CD8-positive, alpha-beta memory T cell (primary cell): ENCODE results near the gene AOPEP. TPM values are rescaled to one million over a fixed set of nuclear protein-coding genes. Genes with fewer than 3 reads are reported as not detected.

ENCODE experiments used
- CTCF ChIA-PET: fragments of 350-600 bp; sonication (Branson Sonifier 250); formaldehyde crosslinking; loops from one replicate; lab custom pipeline; 2021; ENCODE audit warnings: antibody characterized with exemption; lab: Charles Lee
- POLR2A ChIA-PET: fragments of 350-600 bp; sonication (Branson Sonifier 250); formaldehyde crosslinking; loops from one replicate; lab custom pipeline; 2021; ENCODE audit warnings: antibody characterized with exemption; lab: Charles Lee
- DNase-seq, 5 donors: peaks; one replicate each; pipeline versions ENCODE4 v3.0.0 to v3.0.0-alpha.2; 2020 to 2022; ENCODE audit warnings: mixed read lengths in 1 of 5
- H3K27ac ChIP-seq: one replicate; pipeline ENCODE4 v1.7.0; 2013; ENCODE audit warnings: low read depth, mild to moderate bottlenecking, low read length, moderate library complexity
- H3K27me3 ChIP-seq: 2 replicates; pipeline ENCODE4 v1.7.0; 2013; ENCODE audit warnings: low read length, mild to moderate bottlenecking; ENCODE audit not compliant: insufficient read depth, poor library complexity, severe bottlenecking
- H3K36me3 ChIP-seq: 2 replicates; pipeline ENCODE4 v1.7.0; 2013; ENCODE audit warnings: mild to moderate bottlenecking, low read length, moderate library complexity; ENCODE audit not compliant: insufficient read depth
- H3K4me1 ChIP-seq: 2 replicates; pipeline ENCODE4 v1.7.0; 2013; ENCODE audit warnings: mild to moderate bottlenecking, low read length, moderate library complexity; ENCODE audit not compliant: insufficient read depth
- H3K4me3 ChIP-seq: 2 replicates; pipeline ENCODE4 v1.7.0; 2013; ENCODE audit warnings: mild to moderate bottlenecking, low read length
- H3K9me3 ChIP-seq: 2 replicates; pipeline ENCODE4 v1.7.0; 2013; ENCODE audit warnings: mild to moderate bottlenecking, low read length
- H3K27ac Mint-ChIP-seq, 8 donors: one replicate each; pipeline ENCODE4 v1.8.0; 2020 to 2021; ENCODE audit warnings: mixed read lengths in 8 of 8, mild to moderate bottlenecking in 6 of 8, inconsistent platforms in 3 of 8, moderate library complexity in 3 of 8
- H3K27me3 Mint-ChIP-seq, 2 donors: one replicate each; pipeline ENCODE4 v1.8.0; 2020 to 2021; ENCODE audit warnings: mixed read lengths in 2 of 2, mild to moderate bottlenecking in 1 of 2, moderate library complexity in 1 of 2
- H3K36me3 Mint-ChIP-seq, 3 donors: one replicate each; pipeline ENCODE4 v1.8.0; 2020 to 2021; ENCODE audit warnings: mixed read lengths in 3 of 3, inconsistent platforms in 1 of 3, mild to moderate bottlenecking in 1 of 3
- H3K4me1 Mint-ChIP-seq, 3 donors: one replicate each; pipeline ENCODE4 v1.8.0; 2020 to 2021; ENCODE audit warnings: mixed read lengths in 3 of 3, inconsistent platforms in 1 of 3, mild to moderate bottlenecking in 1 of 3
- H3K4me3 Mint-ChIP-seq, 7 donors: one replicate each; pipeline ENCODE4 v1.8.0; 2020 to 2021; ENCODE audit warnings: mixed read lengths in 7 of 7, mild to moderate bottlenecking in 6 of 7, moderate library complexity in 4 of 7, inconsistent platforms in 2 of 7
- H3K9me3 Mint-ChIP-seq, 5 donors: one replicate each; pipeline ENCODE4 v1.8.0; 2020 to 2022; ENCODE audit warnings: mixed read lengths in 5 of 5, mild to moderate bottlenecking in 3 of 5, moderate library complexity in 2 of 5, inconsistent platforms in 1 of 5
- polyA plus RNA-seq: library from polyadenylated mRNA; unstranded; fragments of 300-500 nt; fragmentation: Illumina TruSeq; gene quantifications from one replicate; pipeline ENCODE4 v1.2.3, GENCODE V29; 2021
- total RNA-seq, 2 experiments: library from RNA; stranded (reverse); gene quantifications; one replicate each; pipeline ENCODE4 v1.2.3, GENCODE V29; 2021

Gene AOPEP
- total and polyA plus RNA-seq, 3 experiments from 2014 or later = 4.2 to 7.1 (median 6.9) TPM

GRCh38 chr9:95090023-95090791 lies 363.7 kb downstream of the AOPEP start:
- peaks cover 0 to 13% (median 5%) of the 10 kb centered on the region in 3 donors for H3K36me3 Mint-ChIP-seq
- H3K27me3 Mint-ChIP-seq = peaks cover 0 to 2% of the 10 kb centered on the region in 2 donors
- no peak overlapping the region for H3K4me3 Mint-ChIP-seq
- Histone ChIP-seq H3K27me3 (no peaks in the 10 kb centered on the region), H3K4me3 (no peak overlapping the region), H3K4me1 (no peaks in the 10 kb centered on the region), H3K27ac (no peak overlapping the region), H3K36me3 (no peaks in the 10 kb centered on the region), H3K9me3 (no peaks in the 10 kb centered on the region)
- DNase-seq = no peak
- POLR2A ChIA-PET = no interaction called here
- CTCF ChIA-PET = no interaction called here
- H3K9me3 Mint-ChIP-seq = no peaks in the 10 kb centered on the region
- H3K4me1 Mint-ChIP-seq = peaks cover 6 to 8% (median 7%) of the 10 kb centered on the region in 3 donors
- no peak overlapping the region for H3K27ac Mint-ChIP-seq

DNA sequence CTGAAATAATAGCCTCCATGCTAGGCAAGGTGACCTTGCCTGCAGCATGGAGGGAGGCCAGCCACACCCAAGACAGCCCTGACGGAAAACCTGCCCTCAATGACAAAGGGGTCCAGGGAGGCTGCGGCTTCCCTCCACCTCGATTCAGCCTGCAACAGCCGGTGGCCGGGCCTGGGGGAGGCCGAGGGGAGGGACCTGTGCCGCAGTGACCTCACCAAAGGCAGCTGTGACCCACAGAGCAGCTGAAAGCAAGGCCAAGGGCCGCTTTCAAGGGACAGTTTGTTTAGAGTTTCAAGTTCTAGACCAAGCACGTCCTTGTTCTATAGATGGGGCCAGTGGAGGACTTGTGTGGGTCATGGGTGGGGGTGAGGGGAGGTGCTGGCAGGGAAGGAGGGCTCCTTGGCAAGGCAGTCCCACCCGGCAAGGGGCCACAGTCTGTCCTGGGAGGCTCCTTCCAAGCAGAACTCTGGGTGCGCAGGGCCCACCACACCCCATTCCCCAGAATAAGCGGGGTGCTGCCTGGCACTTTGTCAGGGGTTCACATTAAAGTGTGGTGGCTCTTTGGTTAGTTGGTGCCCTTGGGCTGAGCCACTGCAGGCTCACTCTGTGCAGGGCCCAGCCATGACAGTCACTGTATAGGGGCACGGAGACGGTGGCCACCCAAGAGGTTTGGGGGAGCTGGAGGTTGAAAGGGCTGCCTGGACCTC lies 364.5 kb downstream of the AOPEP start:
- Histone ChIP-seq H3K27me3 (no peaks in the 10 kb centered on the region), H3K36me3 (no peaks in the 10 kb centered on the region), H3K4me3 (no peak overlapping the region), H3K4me1 (no peaks in the 10 kb centered on the region), H3K9me3 (no peaks in the 10 kb centered on the region), H3K27ac (no peak overlapping the region)
- no peaks in the 10 kb centered on the region for H3K9me3 Mint-ChIP-seq
- H3K27ac Mint-ChIP-seq = peak overlapping the region in 1 of 8 donors; percentile 70
- DNase-seq = no peak
- no peak overlapping the region for H3K4me3 Mint-ChIP-seq
- ChIA-PET CTCF (no interaction called here), POLR2A (no interaction called here)
- H3K36me3 Mint-ChIP-seq = peaks cover 0 to 10% (median 5%) of the 10 kb centered on the region in 3 donors
- peaks cover 6 to 8% (median 7%) of the 10 kb centered on the region in 3 donors for H3K4me1 Mint-ChIP-seq
- peaks cover 0 to 2% of the 10 kb centered on the region in 2 donors for H3K27me3 Mint-ChIP-seq

DNA sequence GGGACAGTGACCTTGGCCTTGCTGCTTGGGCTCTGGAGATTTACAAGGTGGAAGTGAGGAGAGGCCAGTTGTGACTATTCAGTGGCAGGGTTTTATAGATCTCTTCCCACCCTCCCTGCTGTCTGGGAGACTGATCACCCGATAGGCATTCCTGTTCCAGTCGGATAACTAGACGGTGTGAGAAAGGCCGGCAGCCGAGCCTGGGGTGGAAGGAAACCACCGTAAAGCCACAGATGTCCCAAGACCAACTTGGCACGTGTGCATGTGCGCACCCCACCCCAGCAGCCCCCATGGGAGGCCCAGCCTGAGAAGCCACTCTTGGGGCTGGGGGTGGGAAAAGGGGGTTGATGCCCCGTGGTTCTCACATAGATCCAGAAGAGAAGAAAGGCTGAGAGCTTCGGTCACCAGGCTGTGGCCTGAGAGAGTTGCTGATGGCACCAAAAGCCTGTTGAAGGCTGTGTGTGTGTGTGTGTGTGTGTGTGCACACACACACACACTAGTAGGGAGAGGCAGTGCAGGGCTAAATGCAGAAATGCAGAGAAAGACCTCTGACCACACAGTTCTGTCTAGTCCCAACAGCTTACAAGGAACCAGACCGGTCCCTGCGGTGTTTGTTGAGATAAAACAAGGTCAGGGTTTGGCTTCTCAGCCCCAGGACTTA lies 365.2 kb downstream of the AOPEP start:
- no peaks in the 10 kb centered on the region for H3K4me1 ChIP-seq
- POLR2A ChIA-PET = no interaction called here
- H3K27ac Mint-ChIP-seq = peak overlapping the region in 1 of 8 donors; percentile 70

DNA sequence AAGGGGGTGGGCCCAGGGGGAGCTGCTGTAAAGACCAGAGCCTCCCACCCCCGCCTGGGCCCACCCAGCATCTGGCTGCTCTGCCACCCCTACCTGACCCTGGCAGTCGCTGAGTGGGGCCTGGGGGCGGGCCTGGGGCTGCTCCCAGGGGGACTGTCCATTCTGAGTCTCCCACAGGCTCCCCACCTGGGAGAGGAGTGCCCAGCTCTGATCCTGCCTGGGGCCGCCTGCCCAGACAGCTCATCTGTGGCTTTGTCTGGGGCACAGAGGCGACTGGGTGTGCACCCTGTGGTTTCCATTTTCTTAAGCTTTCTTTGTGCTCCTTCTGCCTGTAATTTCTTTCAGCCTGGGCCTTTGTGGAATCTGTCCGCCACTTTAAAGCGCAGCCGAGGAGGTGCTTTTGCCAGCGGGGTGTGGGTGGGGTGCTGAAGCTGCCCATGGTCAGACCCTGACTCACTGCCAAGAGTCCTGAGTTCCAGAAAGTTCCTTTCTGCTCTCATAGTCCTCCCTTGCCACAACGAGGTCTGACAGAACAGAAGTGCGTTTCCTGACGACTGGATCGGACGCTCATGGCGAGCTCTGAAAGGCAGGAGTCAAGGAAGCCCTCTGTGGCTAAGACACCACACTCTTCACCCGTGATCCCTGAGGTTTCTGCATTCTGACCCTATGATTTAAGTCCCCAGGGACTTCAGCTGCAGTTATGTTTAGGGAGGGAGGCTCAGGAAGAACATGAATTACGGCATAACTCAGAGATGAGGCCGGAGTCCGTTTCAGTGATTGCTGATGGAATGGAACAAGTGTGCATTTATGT lies 366.0 kb downstream of the AOPEP start:
- no peaks in the 10 kb centered on the region for H3K27me3 ChIP-seq
- no peaks in the 10 kb centered on the region for H3K4me1 ChIP-seq
- Mint-ChIP-seq H3K27me3 (peaks cover 0 to 2% of the 10 kb centered on the region in 2 donors), H3K27ac (peak overlapping the region in 1 of 8 donors; percentile 15), H3K4me3 (no peak overlapping the region), H3K9me3 (no peaks in the 10 kb centered on the region), H3K4me1 (peaks cover 6 to 8% (median 7%) of the 10 kb centered on the region in 3 donors), H3K36me3 (peaks cover 0 to 7% (median 0%) of the 10 kb centered on the region in 3 donors)
- H3K4me3 ChIP-seq = no peak overlapping the region
- no peak for DNase-seq
- ChIA-PET POLR2A (no interaction called here), CTCF (no interaction called here)
- no peak overlapping the region for H3K27ac ChIP-seq
- no peaks in the 10 kb centered on the region for H3K9me3 ChIP-seq
- no peaks in the 10 kb centered on the region for H3K36me3 ChIP-seq

More for the DNA sequence above, 365.2 kb downstream of the AOPEP start:
- H3K36me3 ChIP-seq = no peaks in the 10 kb centered on the region
- DNase-seq = no peak
- H3K27me3 ChIP-seq = no peaks in the 10 kb centered on the region
- peaks cover 6 to 8% (median 7%) of the 10 kb centered on the region in 3 donors for H3K4me1 Mint-ChIP-seq
- H3K36me3 Mint-ChIP-seq = peaks cover 0 to 7% (median 1%) of the 10 kb centered on the region in 3 donors
- CTCF ChIA-PET = no interaction called here
- no peak overlapping the region for H3K4me3 Mint-ChIP-seq
- peaks cover 0 to 2% of the 10 kb centered on the region in 2 donors for H3K27me3 Mint-ChIP-seq
- no peaks in the 10 kb centered on the region for H3K9me3 ChIP-seq
- no peak overlapping the region for H3K4me3 ChIP-seq
- H3K27ac ChIP-seq = no peak overlapping the region
- H3K9me3 Mint-ChIP-seq = no peaks in the 10 kb centered on the region

GRCh38 chr9:95093586-95093985 lies 367.1 kb downstream of the AOPEP start:
- no peak overlapping the region for H3K27ac ChIP-seq
- H3K4me3 Mint-ChIP-seq = no peak overlapping the region
- H3K4me1 Mint-ChIP-seq = peaks cover 6 to 8% (median 7%) of the 10 kb centered on the region in 3 donors
- H3K4me3 ChIP-seq = no peak overlapping the region
- H3K9me3 Mint-ChIP-seq = no peaks in the 10 kb centered on the region
- no peaks in the 10 kb centered on the region for H3K4me1 ChIP-seq
- CTCF ChIA-PET = no interaction called here
- DNase-seq = no peak
- H3K27me3 ChIP-seq = no peaks in the 10 kb centered on the region
- H3K36me3 Mint-ChIP-seq = peaks cover 0 to 3% (median 0%) of the 10 kb centered on the region in 3 donors
- H3K27me3 Mint-ChIP-seq = peaks cover 0 to 2% of the 10 kb centered on the region in 2 donors
- H3K9me3 ChIP-seq = no peaks in the 10 kb centered on the region
- no peak overlapping the region for H3K27ac Mint-ChIP-seq
- POLR2A ChIA-PET = no interaction called here
- H3K36me3 ChIP-seq = no peaks in the 10 kb centered on the region

DNA sequence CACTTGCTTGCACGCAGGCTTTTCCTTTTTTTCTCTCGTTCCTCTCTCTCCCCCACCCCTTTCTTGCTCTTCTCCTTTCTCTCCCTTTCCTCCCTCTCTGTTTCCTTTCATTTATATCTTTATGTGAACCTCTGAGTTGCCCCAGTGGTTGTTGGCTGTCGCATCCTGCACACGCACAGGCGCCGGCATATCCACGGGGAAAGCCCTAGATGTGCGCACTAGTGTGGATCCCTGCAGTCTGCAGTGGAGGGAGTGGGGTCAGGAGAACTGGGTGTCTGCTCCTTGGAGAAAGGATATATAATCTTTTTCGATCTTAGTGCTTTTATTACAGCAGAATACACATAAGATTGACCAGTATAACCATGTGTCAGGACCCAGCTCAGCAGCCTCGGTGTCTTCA lies 367.5 kb downstream of the AOPEP start:
- Mint-ChIP-seq H3K27ac (no peak overlapping the region), H3K9me3 (no peaks in the 10 kb centered on the region), H3K36me3 (peaks cover 0 to 2% (median 1%) of the 10 kb centered on the region in 3 donors), H3K4me1 (peaks cover 6 to 8% (median 7%) of the 10 kb centered on the region in 3 donors), H3K27me3 (peaks cover 0 to 2% of the 10 kb centered on the region in 2 donors), H3K4me3 (no peak overlapping the region)
- DNase-seq = no peak
- no peaks in the 10 kb centered on the region for H3K9me3 ChIP-seq
- ChIA-PET POLR2A (no interaction called here), CTCF (no interaction called here)
- no peaks in the 10 kb centered on the region for H3K4me1 ChIP-seq
- no peaks in the 10 kb centered on the region for H3K27me3 ChIP-seq
- no peak overlapping the region for H3K27ac ChIP-seq
- no peak overlapping the region for H3K4me3 ChIP-seq
- no peaks in the 10 kb centered on the region for H3K36me3 ChIP-seq

- Histone ChIP-seq H3K4me1 (no peaks in the 10 kb centered on the region), H3K9me3 (no peaks in the 10 kb centered on the region), H3K4me3 (no peak overlapping the region), H3K27me3 (no peaks in the 10 kb centered on the region), H3K36me3 (no peaks in the 10 kb centered on the region), H3K27ac (no peak overlapping the region)
- DNase-seq = no peak
- ChIA-PET CTCF (no interaction called here), POLR2A (no interaction called here)
- Mint-ChIP-seq H3K4me1 (peaks cover 6 to 8% (median 7%) of the 10 kb centered on the region in 3 donors), H3K36me3 (peaks cover 0 to 2% (median 0%) of the 10 kb centered on the region in 3 donors), H3K27me3 (no peaks in the 10 kb centered on the region), H3K27ac (no peak overlapping the region), H3K4me3 (no peak overlapping the region), H3K9me3 (no peaks in the 10 kb centered on the region)
Measured at GRCh38 chr9:95095641-95096355, 369.3 kb downstream of the AOPEP start.
